Thoracic aorta (tissue), 2 donors: Measurements from ENCODE around the gene LIMCH1. TPM values are rescaled to one million over a fixed set of nuclear protein-coding genes. Genes with fewer than 3 reads are reported as not detected.
"Not testable (repeated sequence)": the region's sequence is repeated elsewhere in the genome, so short reads cannot be mapped to it uniquely, and the experiment has no call there.

Source experiments
- ATAC-seq: fragments of 150-250 bp; one replicate; pipeline ENCODE4 v1.8.0; 2017; ENCODE audit warnings: low read depth; ENCODE audit not compliant: insufficient number of reproducible peaks, low FRiP score
- DNase-seq: peaks from one replicate; pipeline ENCODE4 v3.0.0-alpha.2; 2020; ENCODE audit warnings: low spot score
- H3K27ac ChIP-seq, 2 donors: fragments of 200-600 bp; sonication (generic); 1 replicate in 1 of 2; 2 replicates in 1 of 2; pipeline ENCODE4 v1.5.1; 2016; ENCODE audit warnings: mild to moderate bottlenecking in 2 of 2, moderate library complexity in 2 of 2
- H3K27me3 ChIP-seq: fragments of 200-600 bp; sonication (generic); replicated peaks from 2 replicates; pipeline ENCODE4 v1.6.0; 2016; ENCODE audit warnings: mild to moderate bottlenecking; ENCODE audit not compliant: insufficient read depth
- H3K36me3 ChIP-seq: fragments of 200-600 bp; sonication (generic); one replicate; pipeline ENCODE4 v1.5.1; 2016
- H3K4me1 ChIP-seq, 2 donors: fragments of 200-600 bp; sonication (generic); 1 replicate in 1 of 2; 2 replicates in 1 of 2; pipeline versions ENCODE4 v1.5.1 to v1.6.0; 2016; ENCODE audit warnings: low read depth in 2 of 2, mild to moderate bottlenecking in 1 of 2; ENCODE audit not compliant: control insufficient read depth in 1 of 2
- H3K4me3 ChIP-seq: fragments of 200-600 bp; sonication (generic); 2 replicates; pipeline ENCODE4 v1.5.1; 2016; ENCODE audit warnings: mild to moderate bottlenecking
- H3K9me3 ChIP-seq: fragments of 200-600 bp; sonication (generic); 2 replicates; pipeline ENCODE4 v1.5.1; 2016
- CTCF ChIP-seq: fragments of 200-600 bp; sonication (generic); IDR thresholded peaks from one replicate; pipeline ENCODE4 v1.5.1; 2019; ENCODE audit warnings: antibody characterized with exemption
- total RNA-seq, 2 donors: library from RNA; depleted of rRNA; stranded (reverse); fragments of >200 nt; gene quantifications; one replicate each; pipeline versions ENCODE4 v1.1.0 to v1.2.3, GENCODE V29; 2016

The LIMCH1 gene
- total RNA-seq, 2 donors from 2014 or later = 95.3 to 158 TPM

GRCh38 chr4:41734371-41734770 lies 196.4 kb downstream of the LIMCH1 start:
- H3K36me3 ChIP-seq = no peaks in the 10 kb centered on the region
- ATAC-seq (no peak), DNase-seq (no peak)
- no peak overlapping the region for H3K4me3 ChIP-seq
- no peaks in the 10 kb centered on the region for H3K9me3 ChIP-seq
- H3K4me1 ChIP-seq = no peaks in the 10 kb centered on the region
- no peak for TF ChIP-seq CTCF
- no peak overlapping the region for H3K27ac ChIP-seq
- H3K27me3 ChIP-seq = no peaks in the 10 kb centered on the region

GRCh38 chr4:41737491-41737890 lies 199.5 kb downstream of the LIMCH1 start:
- not testable (repeated sequence) for DNase-seq, H3K27ac ChIP-seq, H3K4me3 ChIP-seq, ATAC-seq, H3K36me3 ChIP-seq, H3K27me3 ChIP-seq, H3K4me1 ChIP-seq, H3K9me3 ChIP-seq

- peaks cover 13% of the 10 kb centered on the region for H3K27me3 ChIP-seq
These were observed 203.4 kb downstream of the LIMCH1 start for GRCh38 chr4:41741354-41741753.

GRCh38 chr4:41744572-41745291 lies 206.8 kb downstream of the LIMCH1 start:
- Histone ChIP-seq H3K27me3 (peaks cover 21% of the 10 kb centered on the region), H3K4me1 (no peaks in the 10 kb centered on the region), H3K36me3 (no peaks in the 10 kb centered on the region), H3K9me3 (no peaks in the 10 kb centered on the region), H3K4me3 (no peak overlapping the region), H3K27ac (no peak overlapping the region)
- ATAC-seq (no peak), DNase-seq (no peak)
- TF ChIP-seq CTCF = no peak

More at GRCh38 chr4:41741354-41741753, 203.4 kb downstream of the LIMCH1 start:
- TF ChIP-seq CTCF = no peak
- H3K36me3 ChIP-seq = no peaks in the 10 kb centered on the region
- no peaks in the 10 kb centered on the region for H3K4me1 ChIP-seq
- H3K9me3 ChIP-seq = no peaks in the 10 kb centered on the region
- H3K27ac ChIP-seq = no peak overlapping the region
- DNase-seq (no peak), ATAC-seq (no peak)
- no peak overlapping the region for H3K4me3 ChIP-seq

- no peak for TF ChIP-seq CTCF
- Histone ChIP-seq H3K36me3 (no peaks in the 10 kb centered on the region), H3K9me3 (no peaks in the 10 kb centered on the region), H3K27me3 (peaks cover 29% of the 10 kb centered on the region), H3K4me3 (no peak overlapping the region), H3K4me1 (no peaks in the 10 kb centered on the region), H3K27ac (no peak overlapping the region)
- DNase-seq (no peak), ATAC-seq (no peak)
These were observed 207.5 kb downstream of the LIMCH1 start for GRCh38 chr4:41745292-41746024.
